Measurements from ENCODE around the gene CSNK1E. TPM values are rescaled to one million over a fixed set of nuclear protein-coding genes. Genes with fewer than 3 reads are reported as not detected.
"Not testable (repeated sequence)": the region's sequence is repeated elsewhere in the genome, so short reads cannot be mapped to it uniquely, and the experiment has no call there.

Gene CSNK1E
- 175 and 206 TPM in 2 replicates for total RNA-seq (2014; rRNA removed; shearing (Covaris generic))
- 215 and 259 TPM in 2 replicates for polyA plus RNA-seq (2015; cell fraction: cytosol; rRNA removed)
- 383 and 498 TPM in 2 replicates for polyA plus RNA-seq (2015; cell fraction: nucleus; rRNA removed)

DNA sequence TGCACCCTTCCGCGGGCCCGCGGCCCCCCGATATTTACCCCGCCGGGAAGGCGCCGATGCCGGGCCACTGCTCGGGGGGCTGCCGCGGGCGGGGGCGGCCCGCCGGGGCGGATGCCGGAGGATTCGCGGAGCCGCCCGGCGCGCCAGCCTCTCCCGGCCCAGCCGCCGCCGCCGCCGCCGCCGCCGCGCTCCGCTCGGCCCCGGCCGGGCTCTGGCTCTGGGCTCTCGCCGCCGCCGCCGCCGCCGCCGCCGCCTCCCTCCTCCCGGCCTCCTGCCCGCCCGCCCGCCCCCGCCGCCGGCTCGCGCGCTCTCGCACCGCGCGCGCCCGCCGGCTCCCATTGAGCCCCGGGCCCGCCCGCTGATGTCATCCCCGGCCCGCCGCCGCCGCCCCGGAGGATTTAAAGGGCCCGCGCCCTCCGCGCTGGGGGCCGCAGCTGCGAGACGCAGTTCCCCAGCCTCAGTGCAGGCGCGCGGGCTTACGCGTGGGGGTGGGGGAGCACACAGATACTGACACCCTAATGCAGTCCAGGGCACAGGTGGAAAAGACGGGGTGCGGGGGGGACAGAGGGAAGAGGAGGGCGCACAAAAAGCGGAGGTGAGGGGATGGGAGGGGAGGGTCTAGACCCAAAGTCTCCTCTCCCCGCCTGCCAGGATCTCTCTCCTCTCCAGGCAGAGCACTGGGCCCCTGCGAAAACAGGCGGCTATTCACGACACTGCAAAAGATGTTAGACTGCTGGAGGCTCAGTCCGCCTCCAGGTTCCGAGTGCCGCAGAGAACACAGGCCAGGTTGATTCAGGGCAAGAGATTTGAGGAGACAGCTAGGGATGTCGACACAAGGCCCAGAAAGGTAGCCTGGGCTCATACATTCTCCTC lies at the start of gene CSNK1E:
TSS of gene CSNK1E (minus strand) at position 312 of the 873 bp plus-strand sequence. CDS start 3,276 bp downstream, outside the sequence.
- peak; percentile 43 for DNase-seq (ENCODE audit: low read depth)

DNA sequence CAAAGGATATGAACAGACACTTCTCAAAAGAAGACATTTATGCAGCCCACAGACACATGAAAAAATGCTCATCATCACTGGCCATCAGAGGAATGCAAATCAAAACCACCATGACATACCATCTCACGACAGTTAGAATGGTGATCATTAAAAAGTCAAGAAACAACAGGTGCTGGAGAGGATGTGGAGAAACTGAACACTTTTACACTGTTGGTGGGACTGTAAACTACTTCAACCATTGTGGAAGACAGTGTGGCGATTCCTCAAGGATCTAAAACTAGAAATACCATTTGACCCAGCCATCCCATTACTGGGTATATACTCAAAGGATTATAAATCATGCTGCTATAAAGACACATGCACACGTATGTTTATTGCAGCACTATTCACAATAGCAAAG lies 48.6 kb upstream of the CSNK1E start:
- not testable (repeated sequence) for DNase-seq (ENCODE audit: low read depth)

DNA sequence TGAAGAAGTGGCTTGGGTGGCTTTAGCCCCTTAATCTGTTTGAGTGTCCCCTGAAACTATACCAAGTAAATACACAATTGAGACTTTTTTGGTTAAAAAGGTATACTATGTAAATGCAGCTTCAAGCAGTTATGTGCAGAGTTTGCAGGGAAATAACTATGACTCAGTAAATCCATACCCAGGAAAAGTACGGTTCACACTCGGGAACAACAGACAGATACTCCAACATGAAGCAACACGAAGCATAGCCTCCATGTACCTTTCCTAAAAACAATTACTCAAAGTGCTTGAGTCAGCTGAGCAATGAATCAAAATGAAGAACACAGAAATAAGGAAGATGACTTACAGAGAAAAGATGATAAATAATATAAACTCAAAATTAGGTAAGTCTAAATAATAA lies 47.9 kb upstream of the CSNK1E start:
- not testable (repeated sequence) for DNase-seq (ENCODE audit: low read depth)

DNA sequence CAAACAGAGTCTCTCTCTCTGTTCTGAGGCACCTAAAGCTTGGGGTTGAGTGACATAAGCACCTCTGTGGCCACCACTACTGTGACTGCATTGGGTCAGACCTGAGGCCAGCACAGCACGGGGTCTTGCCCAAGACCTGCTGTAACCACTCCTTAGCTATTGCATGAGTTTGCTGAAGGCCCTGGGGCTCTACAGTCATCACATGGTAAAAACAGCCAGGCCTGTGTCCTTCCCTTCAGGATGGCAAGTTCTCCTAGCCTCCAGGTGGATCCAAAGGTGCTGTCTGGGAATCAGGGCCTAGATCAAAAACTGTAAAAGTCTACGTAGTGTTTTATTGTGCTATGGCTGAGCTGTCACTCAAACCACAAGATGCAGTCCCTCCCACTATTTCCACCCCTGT lies 43.3 kb upstream of the CSNK1E start:
- not testable (repeated sequence) for DNase-seq (ENCODE audit: low read depth)

DNA sequence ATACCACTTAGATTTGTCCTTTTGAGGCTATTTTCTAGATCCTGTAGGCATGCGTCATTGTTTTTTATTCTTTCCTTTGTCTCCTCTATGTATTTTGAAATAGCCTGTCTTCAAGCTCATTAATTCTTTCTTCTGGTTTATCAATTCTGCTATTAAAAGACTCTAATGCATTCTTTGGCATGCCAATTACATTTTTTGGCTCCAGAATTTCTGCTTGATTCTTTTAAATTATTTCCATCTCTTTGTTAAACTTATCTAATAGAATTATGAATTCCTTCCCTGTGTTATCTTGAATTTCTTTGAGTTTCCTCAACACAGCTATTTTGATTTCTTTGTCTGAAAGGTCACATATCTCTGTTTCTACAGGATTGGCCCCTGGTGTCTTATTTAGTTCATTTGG lies 42.6 kb upstream of the CSNK1E start:
- DNase-seq (ENCODE audit: low read depth), result not testable (repeated sequence)

DNA sequence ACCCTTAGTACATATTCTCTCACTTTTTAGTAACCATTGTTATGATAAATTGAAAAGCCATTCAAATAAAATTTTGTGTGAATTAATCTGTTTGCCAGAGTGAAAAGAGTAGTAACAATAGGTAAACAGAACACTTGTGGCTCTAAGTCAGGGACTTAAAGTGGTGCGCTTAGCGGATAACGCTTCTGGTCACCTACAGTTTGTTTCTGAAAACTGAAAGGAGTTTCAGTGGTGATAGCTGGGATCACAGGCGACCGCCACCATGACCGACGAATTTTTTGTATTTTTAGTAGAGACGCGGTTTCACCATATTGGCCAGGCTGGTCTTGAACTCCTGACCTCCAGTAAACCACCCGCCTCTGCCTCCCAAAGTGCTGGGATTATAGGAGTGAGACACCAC lies 40.7 kb upstream of the CSNK1E start:
- not testable (repeated sequence) for DNase-seq (ENCODE audit: low read depth)

DNA sequence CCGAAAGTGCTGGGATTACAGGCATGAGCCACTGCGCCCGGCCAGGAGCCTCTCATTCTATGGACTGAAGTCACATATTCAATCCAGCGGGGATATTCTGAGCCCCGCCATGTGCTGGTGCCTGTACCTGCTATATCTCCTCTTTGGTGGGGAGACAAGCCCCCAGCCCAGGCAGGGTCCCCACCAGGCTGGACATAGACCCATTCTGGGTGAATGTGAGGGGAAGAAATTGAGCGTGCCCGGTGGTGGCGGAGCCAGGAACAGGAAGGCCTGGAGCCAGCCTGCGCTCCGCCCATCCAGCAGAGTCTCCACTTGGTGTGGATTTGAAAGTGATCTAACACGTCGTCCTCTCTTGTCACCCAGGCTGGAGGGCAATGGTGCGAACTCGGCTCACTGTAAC lies 38.0 kb upstream of the CSNK1E start:
- no peak for DNase-seq (ENCODE audit: low read depth)

DNA sequence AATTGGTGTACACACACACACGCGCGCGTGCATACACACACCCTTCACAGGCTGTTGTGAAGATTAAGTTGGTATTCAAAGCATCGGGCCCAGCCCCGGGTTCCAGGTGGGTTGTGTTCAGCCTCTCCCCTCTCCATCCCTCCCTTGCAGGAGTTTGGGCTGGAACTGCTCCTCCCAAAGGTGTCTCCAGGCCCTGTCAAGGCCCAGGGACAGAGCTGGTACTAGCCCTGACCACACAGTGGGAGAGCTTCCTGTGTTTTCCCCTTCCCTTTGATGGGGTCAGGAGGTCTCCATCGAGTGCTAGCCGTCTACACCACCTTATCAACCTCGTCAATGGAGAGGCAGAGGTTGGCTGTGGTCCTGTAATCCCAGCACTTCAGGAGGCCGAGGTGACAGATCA lies 36.5 kb upstream of the CSNK1E start:
- no peak for DNase-seq (ENCODE audit: low read depth)

DNA sequence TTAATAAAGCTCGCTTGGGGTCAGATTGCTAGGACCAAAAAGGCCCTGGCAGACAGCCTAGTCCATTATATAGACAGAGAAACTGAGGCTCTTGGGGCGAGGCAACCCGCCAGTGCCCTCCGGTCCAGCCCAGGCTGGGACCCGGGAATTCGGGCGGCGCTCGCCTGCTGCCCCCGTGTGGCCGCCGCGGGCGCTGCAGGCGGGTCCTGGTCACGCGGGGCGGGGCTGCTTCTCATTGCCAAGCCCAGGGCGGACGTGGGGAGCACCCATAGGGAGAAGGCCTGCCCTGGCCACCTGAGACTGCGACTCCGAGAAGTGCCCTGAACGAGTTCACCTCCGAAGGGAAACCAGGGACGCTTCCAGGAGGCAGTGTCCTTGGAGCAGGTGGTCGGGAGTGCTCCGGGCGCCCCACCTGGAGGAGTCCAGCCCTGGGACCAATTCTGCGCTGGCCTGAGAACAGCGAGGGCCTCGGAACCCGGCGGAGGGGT lies 36.0 kb upstream of the CSNK1E start:
- peak; percentile 65 for DNase-seq (ENCODE audit: low read depth)

DNA sequence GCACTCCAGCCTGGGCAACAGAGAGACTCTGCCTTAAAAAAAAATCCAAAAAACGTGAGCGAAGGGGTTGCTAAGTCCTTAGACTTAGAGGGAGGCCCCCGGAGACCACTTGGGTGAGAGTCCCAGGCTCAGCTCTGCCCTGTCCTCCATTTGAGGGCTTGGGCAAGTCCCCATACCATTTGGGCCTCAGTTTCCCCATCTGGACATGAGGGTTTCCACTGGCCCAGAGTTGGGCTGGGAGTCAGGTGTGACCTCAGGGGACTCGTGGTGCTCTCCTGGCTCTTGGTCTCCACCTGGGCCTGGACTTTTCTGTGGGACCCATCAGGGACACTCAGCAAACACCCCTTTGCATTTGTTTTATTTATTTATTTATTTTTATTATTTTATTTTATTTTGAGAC lies 35.2 kb upstream of the CSNK1E start:
- no peak for DNase-seq (ENCODE audit: low read depth)

DNA sequence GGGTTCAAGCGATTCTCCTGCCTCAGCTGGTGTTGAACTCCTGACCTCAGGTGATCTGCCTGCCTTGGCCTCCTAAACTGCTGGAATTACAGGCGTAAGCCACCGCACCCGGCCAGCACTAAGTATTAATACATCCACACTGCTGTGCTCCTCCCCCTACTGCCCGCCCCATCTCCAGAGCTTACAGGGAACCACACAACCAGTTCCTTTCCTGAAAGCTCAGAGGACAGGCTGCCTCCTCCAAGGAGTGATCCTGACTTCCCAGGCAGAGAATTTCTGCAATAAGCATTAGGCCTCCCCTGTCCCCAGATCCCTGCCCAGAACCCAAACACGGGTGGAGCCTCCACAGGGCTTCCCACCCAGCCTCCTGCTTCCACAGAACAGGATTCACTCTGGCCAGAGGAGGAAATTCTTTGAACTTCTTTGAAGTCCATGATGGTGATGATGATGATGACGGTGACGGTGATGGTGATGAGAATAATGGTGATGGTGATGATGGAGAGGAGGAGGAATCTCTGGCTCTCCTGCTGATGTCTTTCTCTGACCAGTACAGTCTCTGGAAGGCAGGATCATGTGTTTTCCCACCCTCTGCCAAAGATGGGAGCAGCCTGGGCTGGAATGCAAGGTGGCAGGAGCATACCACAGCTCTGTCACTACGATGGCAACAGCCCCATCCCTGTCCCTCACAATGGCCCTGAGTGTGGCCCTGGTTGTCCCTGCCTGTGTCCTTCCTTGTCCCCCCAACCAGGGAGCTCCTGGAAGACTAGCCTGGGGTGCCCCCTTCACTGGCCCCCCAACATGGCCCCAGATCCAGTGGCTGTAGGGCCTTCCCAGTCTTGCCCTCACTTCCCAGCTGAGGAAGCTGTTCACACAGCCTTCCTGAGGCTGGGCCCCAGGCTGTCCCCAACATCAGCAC lies 33.5 kb upstream of the CSNK1E start:
- no peak for DNase-seq (ENCODE audit: low read depth)

DNA sequence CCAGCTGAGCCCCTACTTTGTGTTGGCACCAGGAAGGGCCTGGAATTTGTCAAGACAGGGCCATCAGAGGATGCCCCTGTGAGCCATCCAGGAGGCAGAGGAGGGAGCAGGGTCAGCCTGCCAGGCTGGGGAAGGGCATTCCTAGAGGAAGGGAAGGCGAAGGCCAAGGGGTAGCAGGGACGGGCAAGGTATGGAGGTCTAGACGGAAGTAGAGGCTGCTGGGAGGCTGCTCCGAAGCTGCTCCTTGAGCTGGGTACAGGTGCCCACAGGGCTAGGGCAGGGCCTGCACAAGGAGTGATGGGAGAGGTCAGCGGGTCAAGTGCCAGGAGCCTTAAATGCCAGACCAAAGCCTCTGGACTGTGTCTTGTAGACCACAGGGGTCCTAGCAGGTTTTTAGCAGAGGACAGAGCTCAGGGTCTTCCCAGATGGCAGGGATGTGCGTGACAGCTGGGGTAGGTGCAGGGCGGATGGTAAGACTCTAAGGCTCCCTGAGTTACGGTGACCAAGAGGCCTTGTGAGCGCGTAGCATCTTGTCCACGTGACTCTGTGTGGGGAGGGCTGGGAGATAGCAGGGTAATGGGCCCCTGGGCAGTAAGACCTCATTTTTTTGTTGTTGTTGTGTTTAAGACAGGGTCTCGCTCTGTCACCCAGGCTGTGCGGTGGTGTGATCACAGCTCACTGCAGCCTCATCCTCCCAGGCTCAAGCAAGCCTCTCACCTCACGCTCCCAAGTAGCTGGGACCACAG lies 31.7 kb upstream of the CSNK1E start:
- no peak for DNase-seq (ENCODE audit: low read depth)

DNA sequence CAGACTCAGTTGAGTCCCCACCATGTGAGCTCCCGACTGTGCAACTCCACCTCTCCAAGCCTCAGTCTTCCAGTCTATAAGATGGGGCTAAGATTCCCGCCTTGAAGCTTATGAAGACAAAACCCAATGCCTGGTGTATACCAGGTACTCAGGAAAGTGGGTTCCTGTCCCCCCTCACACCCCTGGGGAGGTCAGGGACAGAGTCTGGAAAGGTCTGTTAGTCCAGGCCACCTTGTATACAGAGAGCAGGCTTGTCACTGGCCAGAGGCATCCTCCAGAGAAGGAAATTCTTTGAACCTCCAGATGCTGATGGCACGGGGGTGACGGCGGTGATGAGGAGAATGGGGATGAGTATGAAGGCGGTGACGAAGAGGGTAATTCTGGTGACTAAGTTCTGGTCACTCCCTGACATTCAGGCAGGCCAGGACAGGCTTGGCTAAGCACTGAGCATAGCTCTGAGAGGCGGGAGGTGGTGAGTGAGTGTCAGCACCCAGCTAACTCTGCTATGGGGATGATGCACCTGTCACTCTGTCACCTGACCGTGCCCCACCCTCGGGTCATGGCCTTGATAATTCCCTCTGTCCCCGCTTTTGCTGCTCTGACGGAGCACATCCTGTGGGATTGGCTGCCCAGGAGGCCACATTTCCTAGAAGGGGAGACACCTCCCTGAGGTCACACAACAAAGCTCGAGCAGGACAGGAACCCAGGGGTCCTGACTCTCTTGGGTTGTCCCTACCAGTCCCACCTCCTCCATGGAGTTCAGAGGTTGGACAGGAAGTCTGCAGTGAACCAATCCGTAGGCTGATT lies 30.9 kb upstream of the CSNK1E start:
- DNase-seq (ENCODE audit: low read depth), result peak; percentile 39

DNA sequence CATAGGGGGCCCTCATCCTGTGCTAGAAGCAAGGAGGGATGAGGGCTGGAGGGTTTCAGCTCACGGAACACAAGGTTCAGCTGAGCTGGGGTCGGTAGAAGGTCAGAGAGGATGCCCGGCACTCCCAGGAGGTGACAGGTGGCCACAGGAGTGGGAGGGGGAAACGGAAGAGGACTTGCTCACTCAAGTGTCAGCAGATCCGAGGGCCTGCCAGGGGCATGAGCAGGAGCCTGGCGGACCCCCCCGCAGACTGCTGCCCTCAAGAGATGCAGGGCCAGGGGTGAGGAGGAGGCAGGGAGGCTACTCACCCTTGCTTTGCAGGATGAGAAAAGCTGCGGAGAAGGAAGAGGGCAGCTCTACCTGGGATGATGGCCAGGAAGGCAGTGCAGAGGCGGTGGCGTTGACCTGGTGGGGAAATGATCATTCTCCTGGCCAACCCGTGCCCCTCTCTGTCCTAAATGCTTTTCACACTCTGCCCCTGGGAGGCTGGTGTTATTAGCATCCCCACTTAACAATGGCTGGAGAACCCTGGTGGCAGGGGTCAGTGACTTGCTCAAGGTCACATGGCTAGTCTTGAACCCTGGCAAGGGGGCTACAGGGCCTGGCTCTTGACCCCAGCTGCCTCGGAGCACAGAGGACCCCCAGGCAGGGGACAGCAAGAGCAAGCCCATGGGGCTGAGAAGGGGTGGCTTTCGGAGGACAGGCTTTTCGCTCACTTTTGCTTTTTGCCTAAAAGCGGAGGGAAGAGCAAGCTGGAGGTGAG lies 30.1 kb upstream of the CSNK1E start:
- DNase-seq (ENCODE audit: low read depth), result no peak

DNA sequence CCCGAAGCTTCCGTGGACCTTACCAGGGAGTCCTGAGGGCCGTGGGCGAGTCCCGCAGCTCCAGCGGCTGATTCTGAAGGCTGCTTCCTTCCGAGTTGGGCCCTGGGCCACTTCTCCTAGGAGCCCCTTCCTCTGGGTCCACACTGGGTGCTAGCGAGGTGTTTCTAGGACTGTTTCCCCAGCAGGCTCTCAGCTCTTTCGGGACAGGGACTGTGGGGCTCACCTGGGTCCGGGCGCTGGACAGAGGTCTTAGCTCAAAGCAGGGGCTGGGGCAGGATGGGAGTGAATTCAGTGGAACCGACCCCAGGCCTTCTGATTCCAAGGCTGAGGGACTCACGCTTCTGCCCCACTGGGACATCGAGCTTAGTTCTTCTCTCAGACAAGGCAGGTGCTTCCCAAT lies 29.3 kb upstream of the CSNK1E start:
- DNase-seq (ENCODE audit: low read depth), result no peak

DNA sequence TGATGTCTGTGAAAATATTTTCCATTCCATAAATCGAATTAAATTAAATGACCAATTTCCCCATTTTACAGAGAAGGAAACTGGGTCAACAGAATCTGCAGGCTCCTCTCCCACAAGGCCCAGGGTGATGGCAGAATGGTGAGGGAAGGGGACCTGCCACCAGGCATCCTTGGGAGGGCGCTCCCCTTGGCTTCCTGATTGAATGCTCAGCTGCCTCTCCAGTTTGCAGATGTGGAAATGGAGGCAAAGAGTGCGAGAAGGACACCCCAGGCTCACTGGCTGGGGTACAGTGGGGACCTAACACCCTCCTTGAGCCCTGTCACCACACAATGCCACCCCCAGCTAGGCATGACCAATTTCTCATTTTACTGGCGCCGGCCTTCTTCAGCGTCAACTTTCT lies 28.5 kb upstream of the CSNK1E start:
- DNase-seq (ENCODE audit: low read depth), result no peak

DNA sequence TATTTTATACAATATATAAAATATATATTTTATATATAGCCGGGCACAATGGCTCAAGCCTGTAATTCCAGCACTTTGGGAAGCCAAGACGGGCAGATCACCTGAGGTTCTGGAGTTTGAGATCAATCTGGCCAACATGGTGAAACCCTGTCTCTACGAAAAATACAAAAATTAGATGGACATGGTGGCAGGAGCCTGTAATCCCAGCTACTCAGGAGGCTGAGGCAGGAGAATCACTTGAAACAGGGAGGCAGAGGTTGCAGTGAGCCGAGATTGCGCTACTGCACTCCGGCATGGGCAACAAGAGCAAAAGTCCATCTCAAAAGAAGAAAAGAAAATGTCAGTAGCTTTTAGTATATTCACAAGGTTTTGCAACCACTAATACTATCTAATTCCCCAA lies 22.7 kb upstream of the CSNK1E start:
- DNase-seq (ENCODE audit: low read depth), result not testable (repeated sequence)

DNA sequence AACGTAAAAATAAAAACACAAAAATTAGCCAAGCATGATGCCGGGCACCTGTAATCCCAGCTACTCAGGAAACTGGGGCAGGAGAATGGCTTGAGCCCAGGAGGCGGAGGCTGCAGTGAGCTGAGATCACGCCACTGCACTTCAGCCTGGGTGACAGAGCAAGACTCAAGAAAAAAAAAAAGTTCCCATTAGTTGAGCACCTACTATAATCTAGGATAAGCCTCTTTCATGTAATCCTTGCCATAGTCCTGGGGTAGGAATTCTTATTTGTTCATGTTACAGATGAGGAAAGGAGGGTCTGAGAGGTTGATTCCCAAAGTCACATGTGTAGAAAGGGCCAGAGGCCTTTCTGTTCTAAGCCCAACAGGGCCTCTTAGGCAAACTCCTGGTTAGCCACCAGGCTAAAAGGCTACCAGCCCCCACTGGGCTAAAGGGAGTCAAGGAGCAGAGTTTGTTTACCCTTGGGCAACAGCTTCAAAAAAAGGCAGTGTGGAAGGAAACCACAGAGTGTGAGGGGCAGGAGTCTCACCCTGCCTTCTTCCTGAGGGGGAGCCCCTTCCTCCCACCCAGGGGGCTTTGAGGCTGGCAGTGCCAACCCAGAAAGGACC lies 21.6 kb upstream of the CSNK1E start:
- DNase-seq (ENCODE audit: low read depth), result no peak

DNA sequence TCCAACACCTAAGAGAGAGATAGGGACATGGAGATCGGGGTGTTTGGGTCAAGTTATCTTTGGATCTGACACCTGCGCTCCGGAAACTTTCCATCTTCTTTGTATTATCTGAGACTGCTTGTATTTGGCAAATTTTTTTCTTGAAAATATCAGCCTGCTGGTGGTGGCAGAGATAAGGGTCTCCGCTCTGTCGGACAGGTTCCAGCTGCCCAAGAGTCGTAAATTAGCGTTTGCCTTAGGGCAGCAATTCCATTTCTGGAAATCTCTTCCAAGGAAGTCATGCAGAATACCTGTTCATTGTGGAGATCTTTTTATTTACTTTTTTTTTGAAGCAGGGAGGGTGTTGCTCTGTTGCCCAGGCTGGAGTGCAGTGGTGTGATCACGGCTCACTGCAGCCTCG lies 19.5 kb upstream of the CSNK1E start:
- DNase-seq (ENCODE audit: low read depth), result no peak

All from HT1080 (cell line).